ENCODE results near the gene POLR1H. TPM values are rescaled to one million over a fixed set of nuclear protein-coding genes. Genes with fewer than 3 reads are reported as not detected.

POLR1H gene
- total RNA-seq, 4 donors from 2014 or later: 21.2 to 121 (median 33.4) TPM

Small RNAs within 50 kb of the gene (small RNA-seq; reads per million reads assigned to genes)
- gene RF02218: not detected
- gene RF02219: not detected
- not detected for gene RF02220

Other genes starting within 250 kb of the POLR1H start
- under 1 TPM in 1 of 4 donors, not detected in 3; 0.52 TPM for gene HLA-G, start 233.4 kb upstream of the POLR1H start, total RNA-seq
- gene HLA-A, start 118.7 kb upstream of the POLR1H start, total RNA-seq: 100 to 1,000 TPM; 160 to 722 (median 625) TPM
- gene PPP1R11, start 5.9 kb downstream of the POLR1H start, total RNA-seq: 10 to 100 TPM in 3 of 4 donors, 1 to 10 TPM in 1; 7.9 to 47.9 (median 23.3) TPM
- gene RNF39, start 14.5 kb downstream of the POLR1H start, total RNA-seq: under 1 TPM in 2 of 4 donors, not detected in 2; 0.21 to 0.83 TPM
- not detected for gene TRIM31, start 51.8 kb downstream of the POLR1H start, total RNA-seq
- not detected for gene TRIM40, start 74.9 kb downstream of the POLR1H start, total RNA-seq
- gene TRIM10, start 99.9 kb downstream of the POLR1H start, total RNA-seq: under 1 TPM in 1 of 4 donors, not detected in 3; 0.69 TPM
- gene TRIM15, start 102.3 kb downstream of the POLR1H start, total RNA-seq: not detected
- gene TRIM26, start 152.1 kb downstream of the POLR1H start, total RNA-seq: 10 to 100 TPM; 14.9 to 38.1 (median 30.0) TPM